NT2/D1 (cell line): Measurements from ENCODE around the gene F5.

Source experiments
- YY1 ChIP-seq: IDR thresholded peaks from 2 replicates; pipeline ENCODE4 v1.6.1; 2011; ENCODE audit not compliant: insufficient read length, insufficient read depth
- ZNF274 ChIP-seq: IDR thresholded peaks from 2 replicates; pipeline ENCODE4 v1.6.1; 2011; ENCODE audit warnings: mild to moderate bottlenecking, low read depth, low read length

DNA sequence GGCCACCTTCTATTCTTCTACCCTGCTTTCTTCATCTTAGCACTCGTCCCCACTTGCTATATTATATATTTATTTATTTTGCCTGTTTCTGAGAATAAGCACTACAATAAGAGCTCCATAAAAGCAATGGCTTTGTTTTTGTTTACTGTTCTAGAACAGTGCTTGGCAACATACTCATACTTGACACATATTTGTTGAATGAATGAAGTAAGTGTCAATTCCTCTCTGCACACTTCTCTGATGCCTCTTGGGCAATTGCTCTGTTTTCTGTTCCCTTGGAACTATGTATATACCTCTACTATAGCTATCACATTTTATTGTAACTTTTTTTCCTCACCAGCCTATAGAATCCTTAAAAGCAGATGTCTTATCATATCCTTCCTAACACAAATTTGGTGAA, 93.0 kb downstream of the F5 start:
- no peak for TF ChIP-seq YY1
- TF ChIP-seq ZNF274: no peak
